ENCODE results near the gene SLC35G3. TPM values are rescaled to one million over a fixed set of nuclear protein-coding genes. Genes with fewer than 3 reads are reported as not detected.

SLC35G3 gene
- total and polyA plus RNA-seq, 2 experiments from 2014 or later: not detected

DNA sequence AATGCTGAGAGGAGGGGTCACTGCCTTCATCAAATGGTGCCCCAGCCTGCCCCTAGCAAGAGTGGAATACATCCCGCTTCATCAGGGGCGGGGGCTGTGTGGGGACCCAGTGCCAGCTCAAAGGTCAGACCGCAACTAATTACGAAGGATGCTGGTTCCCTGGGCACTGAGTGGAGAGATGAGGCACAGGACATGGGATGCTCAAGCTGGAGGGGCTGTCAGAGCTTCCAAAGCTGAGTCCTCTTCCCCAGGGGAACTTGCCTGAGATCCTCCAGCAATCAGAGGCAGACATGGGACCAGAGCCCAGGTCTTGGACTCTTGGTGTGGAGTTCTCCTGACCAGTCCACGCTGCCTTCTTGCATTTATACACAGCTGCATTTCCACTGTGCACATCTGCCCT lies 27.7 kb downstream of the SLC35G3 start:
- TF ChIP-seq CREB1 (CRISPR knock-in tag; IDR thresholded peaks at IDR 0.05; ENCODE audit: low read depth): no peak
- TF ChIP-seq, protein P1, sequence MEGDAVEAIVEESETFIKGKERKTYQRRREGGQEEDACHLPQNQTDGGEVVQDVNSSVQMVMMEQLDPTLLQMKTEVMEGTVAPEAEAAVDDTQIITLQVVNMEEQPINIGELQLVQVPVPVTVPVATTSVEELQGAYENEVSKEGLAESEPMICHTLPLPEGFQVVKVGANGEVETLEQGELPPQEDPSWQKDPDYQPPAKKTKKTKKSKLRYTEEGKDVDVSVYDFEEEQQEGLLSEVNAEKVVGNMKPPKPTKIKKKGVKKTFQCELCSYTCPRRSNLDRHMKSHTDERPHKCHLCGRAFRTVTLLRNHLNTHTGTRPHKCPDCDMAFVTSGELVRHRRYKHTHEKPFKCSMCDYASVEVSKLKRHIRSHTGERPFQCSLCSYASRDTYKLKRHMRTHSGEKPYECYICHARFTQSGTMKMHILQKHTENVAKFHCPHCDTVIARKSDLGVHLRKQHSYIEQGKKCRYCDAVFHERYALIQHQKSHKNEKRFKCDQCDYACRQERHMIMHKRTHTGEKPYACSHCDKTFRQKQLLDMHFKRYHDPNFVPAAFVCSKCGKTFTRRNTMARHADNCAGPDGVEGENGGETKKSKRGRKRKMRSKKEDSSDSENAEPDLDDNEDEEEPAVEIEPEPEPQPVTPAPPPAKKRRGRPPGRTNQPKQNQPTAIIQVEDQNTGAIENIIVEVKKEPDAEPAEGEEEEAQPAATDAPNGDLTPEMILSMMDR (conservative IDR thresholded peaks at IDR 0.05; ENCODE audit: low read depth in 2 of 2): no peak
- TF ChIP-seq, protein P2, sequence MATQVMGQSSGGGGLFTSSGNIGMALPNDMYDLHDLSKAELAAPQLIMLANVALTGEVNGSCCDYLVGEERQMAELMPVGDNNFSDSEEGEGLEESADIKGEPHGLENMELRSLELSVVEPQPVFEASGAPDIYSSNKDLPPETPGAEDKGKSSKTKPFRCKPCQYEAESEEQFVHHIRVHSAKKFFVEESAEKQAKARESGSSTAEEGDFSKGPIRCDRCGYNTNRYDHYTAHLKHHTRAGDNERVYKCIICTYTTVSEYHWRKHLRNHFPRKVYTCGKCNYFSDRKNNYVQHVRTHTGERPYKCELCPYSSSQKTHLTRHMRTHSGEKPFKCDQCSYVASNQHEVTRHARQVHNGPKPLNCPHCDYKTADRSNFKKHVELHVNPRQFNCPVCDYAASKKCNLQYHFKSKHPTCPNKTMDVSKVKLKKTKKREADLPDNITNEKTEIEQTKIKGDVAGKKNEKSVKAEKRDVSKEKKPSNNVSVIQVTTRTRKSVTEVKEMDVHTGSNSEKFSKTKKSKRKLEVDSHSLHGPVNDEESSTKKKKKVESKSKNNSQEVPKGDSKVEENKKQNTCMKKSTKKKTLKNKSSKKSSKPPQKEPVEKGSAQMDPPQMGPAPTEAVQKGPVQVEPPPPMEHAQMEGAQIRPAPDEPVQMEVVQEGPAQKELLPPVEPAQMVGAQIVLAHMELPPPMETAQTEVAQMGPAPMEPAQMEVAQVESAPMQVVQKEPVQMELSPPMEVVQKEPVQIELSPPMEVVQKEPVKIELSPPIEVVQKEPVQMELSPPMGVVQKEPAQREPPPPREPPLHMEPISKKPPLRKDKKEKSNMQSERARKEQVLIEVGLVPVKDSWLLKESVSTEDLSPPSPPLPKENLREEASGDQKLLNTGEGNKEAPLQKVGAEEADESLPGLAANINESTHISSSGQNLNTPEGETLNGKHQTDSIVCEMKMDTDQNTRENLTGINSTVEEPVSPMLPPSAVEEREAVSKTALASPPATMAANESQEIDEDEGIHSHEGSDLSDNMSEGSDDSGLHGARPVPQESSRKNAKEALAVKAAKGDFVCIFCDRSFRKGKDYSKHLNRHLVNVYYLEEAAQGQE (IDR thresholded peaks at IDR 0.05; ENCODE audit: unreplicated experiment): no peak
- TF ChIP-seq, protein P3, sequence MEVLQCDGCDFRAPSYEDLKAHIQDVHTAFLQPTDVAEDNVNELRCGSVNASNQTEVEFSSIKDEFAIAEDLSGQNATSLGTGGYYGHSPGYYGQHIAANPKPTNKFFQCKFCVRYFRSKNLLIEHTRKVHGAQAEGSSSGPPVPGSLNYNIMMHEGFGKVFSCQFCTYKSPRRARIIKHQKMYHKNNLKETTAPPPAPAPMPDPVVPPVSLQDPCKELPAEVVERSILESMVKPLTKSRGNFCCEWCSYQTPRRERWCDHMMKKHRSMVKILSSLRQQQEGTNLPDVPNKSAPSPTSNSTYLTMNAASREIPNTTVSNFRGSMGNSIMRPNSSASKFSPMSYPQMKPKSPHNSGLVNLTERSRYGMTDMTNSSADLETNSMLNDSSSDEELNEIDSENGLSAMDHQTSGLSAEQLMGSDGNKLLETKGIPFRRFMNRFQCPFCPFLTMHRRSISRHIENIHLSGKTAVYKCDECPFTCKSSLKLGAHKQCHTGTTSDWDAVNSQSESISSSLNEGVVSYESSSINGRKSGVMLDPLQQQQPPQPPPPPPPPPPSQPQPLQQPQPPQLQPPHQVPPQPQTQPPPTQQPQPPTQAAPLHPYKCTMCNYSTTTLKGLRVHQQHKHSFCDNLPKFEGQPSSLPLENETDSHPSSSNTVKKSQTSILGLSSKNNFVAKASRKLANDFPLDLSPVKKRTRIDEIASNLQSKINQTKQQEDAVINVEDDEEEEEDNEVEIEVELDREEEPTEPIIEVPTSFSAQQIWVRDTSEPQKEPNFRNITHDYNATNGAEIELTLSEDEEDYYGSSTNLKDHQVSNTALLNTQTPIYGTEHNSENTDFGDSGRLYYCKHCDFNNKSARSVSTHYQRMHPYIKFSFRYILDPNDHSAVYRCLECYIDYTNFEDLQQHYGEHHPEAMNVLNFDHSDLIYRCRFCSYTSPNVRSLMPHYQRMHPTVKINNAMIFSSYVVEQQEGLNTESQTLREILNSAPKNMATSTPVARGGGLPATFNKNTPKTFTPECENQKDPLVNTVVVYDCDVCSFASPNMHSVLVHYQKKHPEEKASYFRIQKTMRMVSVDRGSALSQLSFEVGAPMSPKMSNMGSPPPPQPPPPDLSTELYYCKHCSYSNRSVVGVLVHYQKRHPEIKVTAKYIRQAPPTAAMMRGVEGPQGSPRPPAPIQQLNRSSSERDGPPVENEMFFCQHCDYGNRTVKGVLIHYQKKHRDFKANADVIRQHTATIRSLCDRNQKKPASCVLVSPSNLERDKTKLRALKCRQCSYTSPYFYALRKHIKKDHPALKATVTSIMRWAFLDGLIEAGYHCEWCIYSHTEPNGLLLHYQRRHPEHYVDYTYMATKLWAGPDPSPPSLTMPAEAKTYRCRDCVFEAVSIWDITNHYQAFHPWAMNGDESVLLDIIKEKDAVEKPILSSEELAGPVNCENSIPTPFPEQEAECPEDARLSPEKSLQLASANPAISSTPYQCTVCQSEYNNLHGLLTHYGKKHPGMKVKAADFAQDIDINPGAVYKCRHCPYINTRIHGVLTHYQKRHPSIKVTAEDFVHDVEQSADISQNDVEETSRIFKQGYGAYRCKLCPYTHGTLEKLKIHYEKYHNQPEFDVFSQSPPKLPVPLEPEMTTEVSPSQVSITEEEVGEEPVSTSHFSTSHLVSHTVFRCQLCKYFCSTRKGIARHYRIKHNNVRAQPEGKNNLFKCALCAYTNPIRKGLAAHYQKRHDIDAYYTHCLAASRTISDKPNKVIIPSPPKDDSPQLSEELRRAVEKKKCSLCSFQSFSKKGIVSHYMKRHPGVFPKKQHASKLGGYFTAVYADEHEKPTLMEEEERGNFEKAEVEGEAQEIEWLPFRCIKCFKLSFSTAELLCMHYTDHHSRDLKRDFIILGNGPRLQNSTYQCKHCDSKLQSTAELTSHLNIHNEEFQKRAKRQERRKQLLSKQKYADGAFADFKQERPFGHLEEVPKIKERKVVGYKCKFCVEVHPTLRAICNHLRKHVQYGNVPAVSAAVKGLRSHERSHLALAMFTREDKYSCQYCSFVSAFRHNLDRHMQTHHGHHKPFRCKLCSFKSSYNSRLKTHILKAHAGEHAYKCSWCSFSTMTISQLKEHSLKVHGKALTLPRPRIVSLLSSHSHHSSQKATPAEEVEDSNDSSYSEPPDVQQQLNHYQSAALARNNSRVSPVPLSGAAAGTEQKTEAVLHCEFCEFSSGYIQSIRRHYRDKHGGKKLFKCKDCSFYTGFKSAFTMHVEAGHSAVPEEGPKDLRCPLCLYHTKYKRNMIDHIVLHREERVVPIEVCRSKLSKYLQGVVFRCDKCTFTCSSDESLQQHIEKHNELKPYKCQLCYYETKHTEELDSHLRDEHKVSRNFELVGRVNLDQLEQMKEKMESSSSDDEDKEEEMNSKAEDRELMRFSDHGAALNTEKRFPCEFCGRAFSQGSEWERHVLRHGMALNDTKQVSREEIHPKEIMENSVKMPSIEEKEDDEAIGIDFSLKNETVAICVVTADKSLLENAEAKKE (CRISPR knock-in tag; IDR thresholded peaks at IDR 0.05): no peak
- TF ChIP-seq ZNF114 (CRISPR knock-in tag; IDR thresholded peaks at IDR 0.05): no peak
- no peak for TF ChIP-seq JUNB (IDR thresholded peaks at IDR 0.05; ENCODE audit: unreplicated experiment)
- TF ChIP-seq EZH2 (IDR thresholded peaks at IDR 0.05; ENCODE audit: low read depth, unreplicated experiment): no peak
- TF ChIP-seq STAT1 (IDR thresholded peaks at IDR 0.05; ENCODE audit: unreplicated experiment): no peak
- no peak for TF ChIP-seq NANOG (IDR thresholded peaks at IDR 0.05; ENCODE audit: borderline replicate concordance)
- no peak for TF ChIP-seq POLR2AphosphoS5 (IDR thresholded peaks at IDR 0.05; ENCODE audit: low read depth)
- TF ChIP-seq, protein P4, sequence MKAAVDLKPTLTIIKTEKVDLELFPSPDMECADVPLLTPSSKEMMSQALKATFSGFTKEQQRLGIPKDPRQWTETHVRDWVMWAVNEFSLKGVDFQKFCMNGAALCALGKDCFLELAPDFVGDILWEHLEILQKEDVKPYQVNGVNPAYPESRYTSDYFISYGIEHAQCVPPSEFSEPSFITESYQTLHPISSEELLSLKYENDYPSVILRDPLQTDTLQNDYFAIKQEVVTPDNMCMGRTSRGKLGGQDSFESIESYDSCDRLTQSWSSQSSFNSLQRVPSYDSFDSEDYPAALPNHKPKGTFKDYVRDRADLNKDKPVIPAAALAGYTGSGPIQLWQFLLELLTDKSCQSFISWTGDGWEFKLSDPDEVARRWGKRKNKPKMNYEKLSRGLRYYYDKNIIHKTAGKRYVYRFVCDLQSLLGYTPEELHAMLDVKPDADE (IDR thresholded peaks at IDR 0.05): no peak
- no peak for TF ChIP-seq EZH2phosphoT487 (IDR thresholded peaks at IDR 0.05; ENCODE audit: unreplicated experiment)
- no peak for ATAC-seq
- Histone ChIP-seq H3K9me2 (ENCODE audit: insufficient read depth) (no peaks in the 10 kb centered on the region), H3K27me3 (ENCODE audit: insufficient read depth) (no peaks in the 10 kb centered on the region), H4K20me1 (replicated peaks; ENCODE audit: insufficient read depth) (no peaks in the 10 kb centered on the region), H3K27ac (ENCODE audit: low read depth) (no peak overlapping the region), H3K36me3 (ENCODE audit: insufficient read depth) (no peaks in the 10 kb centered on the region), H3K79me2 (replicated peaks; ENCODE audit: insufficient read depth) (no peaks in the 10 kb centered on the region), H3K4me1 (ENCODE audit: insufficient read depth) (peaks cover 2% of the 10 kb centered on the region; the same call in 1 of the 2 replicates), H2AFZ (no peak overlapping the region), H3F3A (replicated peaks; ENCODE audit: low read depth) (no peaks in the 10 kb centered on the region), H3K4me2 (no peak overlapping the region), H3K4me3 (no peak overlapping the region)
- DNase-seq (ENCODE audit: low spot score): no peak
- H3K27ac Mint-ChIP-seq: no peak overlapping the region
- no peak overlapping the region for H3K4me3 Mint-ChIP-seq
- peaks cover 4% of the 10 kb centered on the region; the same call in 2 of the 3 replicates for H3K4me1 Mint-ChIP-seq
- H3K9me3 Mint-ChIP-seq: no peaks in the 10 kb centered on the region
- H3K27me3 Mint-ChIP-seq (ENCODE audit: insufficient read depth, low read depth, poor library complexity): peaks cover 12% of the 10 kb centered on the region
- no peaks in the 10 kb centered on the region for H3K36me3 Mint-ChIP-seq (ENCODE audit: low read depth)
